Panc1 (cell line): ENCODE measurements around the gene TMEM43. TPM values are rescaled to one million over a fixed set of nuclear protein-coding genes. Genes with fewer than 3 reads are reported as not detected.

ENCODE experiments used
- ATAC-seq: fragments of 200-7000 bp; cut with Tn5 transposase; 2 replicates; pipeline ENCODE4 v1.9.1; 2020; ENCODE audit warnings: mild to moderate bottlenecking, moderate library complexity
- BruUV-seq: library from RNA; stranded (reverse); fragments of 400-500 nt; replicated peaks from 2 replicates; lab custom pipeline; 2021; lab: Mats Ljungman, UMichigan
- CTCF ChIA-PET: fragments of 300-600 bp; sonication (Branson Sonifier 250); formaldehyde crosslinking; loops from one replicate; lab custom pipeline; 2022; ENCODE audit warnings: antibody characterized with exemption; lab: Charles Lee
- POLR2A ChIA-PET: fragments of 300-600 bp; sonication (Branson Sonifier 250); formaldehyde crosslinking; loops from one replicate; lab custom pipeline; 2022; ENCODE audit warnings: antibody characterized with exemption; lab: Charles Lee
- DNase-seq: peaks from one replicate; pipeline ENCODE4 v3.0.0-alpha.2; 2010; ENCODE audit warnings: low read depth, low spot score
- H3K27ac ChIP-seq: 2 replicates; pipeline ENCODE4 v1.5.1; 2011; ENCODE audit warnings: mild to moderate bottlenecking, low read length, inconsistent platforms
- H3K27me3 ChIP-seq: fragments of 200-500 bp; sonication (Bioruptor generic); 2 replicates; pipeline ENCODE4 v1.6.0; 2014; ENCODE audit warnings: low read length, inconsistent platforms; ENCODE audit not compliant: control insufficient read depth, insufficient read depth
- H3K36me3 ChIP-seq: fragments of 200-500 bp; sonication (Bioruptor generic); 2 replicates; pipeline ENCODE4 v1.5.1; 2014; ENCODE audit warnings: inconsistent platforms, mild to moderate bottlenecking, low read length, moderate library complexity; ENCODE audit not compliant: control insufficient read depth, insufficient read depth
- H3K4me1 ChIP-seq: 2 replicates; pipeline ENCODE4 v1.5.1; 2011; ENCODE audit warnings: inconsistent platforms, mild to moderate bottlenecking, low read length, moderate library complexity; ENCODE audit not compliant: control insufficient read depth, insufficient read depth
- H3K4me3 ChIP-seq, 2 experiments: 2 replicates each; pipeline ENCODE4 v1.5.1; 2011 to 2012; ENCODE audit warnings: low read depth in 2 of 2, low read length in 2 of 2, mild to moderate bottlenecking in 2 of 2, inconsistent platforms in 1 of 2, moderate library complexity in 1 of 2
- H3K9me3 ChIP-seq: fragments of 200-500 bp; sonication (Bioruptor generic); 2 replicates; pipeline ENCODE4 v1.5.1; 2014; ENCODE audit warnings: low read depth, mild to moderate bottlenecking, inconsistent platforms, low read length, moderate library complexity; ENCODE audit not compliant: control insufficient read depth, insufficient read depth
- CTCF ChIP-seq: fragments of 450-650 bp; IDR thresholded peaks from 2 replicates; pipeline ENCODE4 v1.5.1; 2017; ENCODE audit warnings: mild to moderate bottlenecking
- POLR2AphosphoS5 ChIP-seq: IDR thresholded peaks from 2 replicates; pipeline ENCODE4 v1.6.1; 2012; ENCODE audit warnings: mild to moderate bottlenecking, low read depth, low read length, moderate library complexity
- REST ChIP-seq, 2 experiments: IDR thresholded peaks; 2 replicates each; pipeline ENCODE4 v1.6.1; 2011 to 2012; ENCODE audit warnings: low read depth in 2 of 2, control low read depth in 1 of 2, low read length in 1 of 2, mild to moderate bottlenecking in 1 of 2, moderate library complexity in 1 of 2; ENCODE audit not compliant: insufficient read depth in 1 of 2
- SIN3A ChIP-seq: IDR thresholded peaks from 2 replicates; pipeline ENCODE4 v1.6.1; 2012; ENCODE audit warnings: low read depth, mild to moderate bottlenecking, low read length, moderate library complexity, borderline replicate concordance; ENCODE audit not compliant: insufficient read depth
- TCF7L2 ChIP-seq: IDR thresholded peaks from 2 replicates; pipeline ENCODE4 v1.6.1; 2011; ENCODE audit warnings: mild to moderate bottlenecking, low read depth, low read length, inconsistent platforms
- in situ Hi-C: cut with HindIII; loops from 2 replicates; pipeline ENCODE4 v1.10.0; 2016; ENCODE audit warnings: low sequenced_read_pairs, low pct_unique_long_range_greater_than_20kb
- intact Hi-C: fragments of 100-400 bp; cut with micrococcal nuclease; formaldehyde crosslinking; loops from one replicate; pipeline ENCODE4 v1.10.0; 2022; ENCODE audit not compliant: unreplicated experiment
- total RNA-seq: library from RNA; stranded (reverse); gene quantifications from one replicate; pipeline ENCODE4 v1.2.1, GENCODE V29; 2021; ENCODE audit not compliant: unreplicated experiment

Gene TMEM43
- total RNA-seq, 1 experiment from 2014 or later = 51.2 TPM

- intact Hi-C loops (no loop called here), in situ Hi-C loops (no loop called here)
- ChIA-PET CTCF (no interaction called here), POLR2A (no interaction called here)
- BruUV-seq = no TSS peak
- Histone ChIP-seq H3K27me3 (no peaks in the 10 kb centered on the region), H3K27ac (no peak overlapping the region), H3K36me3 (peaks cover 6% of the 10 kb centered on the region; the same call in 1 of the 2 replicates), H3K4me3 (no peak overlapping the region), H3K9me3 (no peaks in the 10 kb centered on the region; the same call in 1 of the 2 replicates), H3K4me1 (no peaks in the 10 kb centered on the region)
- no peak for ATAC-seq
- no peak for DNase-seq
- TF ChIP-seq REST (IDR thresholded peaks at IDR 0.05; ENCODE audit: insufficient read depth in 1 of 2, low read depth in 2 of 2, low read length in 1 of 2) (no peak), SIN3A (no peak), POLR2AphosphoS5 (no peak), CTCF (no peak), TCF7L2 (no peak)
These were observed 36.4 kb downstream of the TMEM43 start for GRCh38 chr3:14161282-14161681.

- no peaks in the 10 kb centered on the region for H3K27me3 ChIP-seq
- POLR2A ChIA-PET = no interaction called here
- intact Hi-C loops = no loop called here
- CTCF ChIA-PET = no interaction called here
- TF ChIP-seq CTCF (no peak), SIN3A (no peak), TCF7L2 (no peak), REST (IDR thresholded peaks at IDR 0.05; ENCODE audit: insufficient read depth in 1 of 2, low read depth in 2 of 2, low read length in 1 of 2) (no peak), POLR2AphosphoS5 (no peak)
- H3K27ac ChIP-seq = no peak overlapping the region
- no TSS peak for BruUV-seq
- in situ Hi-C loops = no loop called here
- peaks cover 6% of the 10 kb centered on the region; the same call in 1 of the 2 replicates for H3K36me3 ChIP-seq
- no peak for DNase-seq
- ATAC-seq = no peak
- H3K4me1 ChIP-seq = no peaks in the 10 kb centered on the region
- H3K4me3 ChIP-seq = no peak overlapping the region
- H3K9me3 ChIP-seq = no peaks in the 10 kb centered on the region; the same call in 1 of the 2 replicates
These were observed 37.3 kb downstream of the TMEM43 start for GRCh38 chr3:14162178-14162577.
